ENCODE data around the gene GAA.

- TF ChIP-seq SPI1 (IDR thresholded peaks at IDR 0.05; ENCODE audit: borderline replicate concordance, insufficient read depth, low read depth, low read length) (no peak), RELA (IDR thresholded peaks at IDR 0.05; ENCODE audit: borderline replicate concordance, partially characterized antibody) (no peak), MTA2 (IDR thresholded peaks at IDR 0.05; ENCODE audit: low read depth) (no peak), EP300 (IDR thresholded peaks at IDR 0.05; ENCODE audit: borderline replicate concordance in 1 of 2, control insufficient read depth in 1 of 2, low read depth in 2 of 2, low read length in 2 of 2) (no peak), GABPA (IDR thresholded peaks at IDR 0.05; ENCODE audit: low read depth) (no peak), CTCF (IDR thresholded peaks at IDR 0.05 in 2 of 3, conservative IDR thresholded peaks at IDR 0.05 in 1 of 3; ENCODE audit: control insufficient read depth in 2 of 3, extremely low read depth in 1 of 3, insufficient read depth in 1 of 3, low read depth in 3 of 3, low read length in 3 of 3) (no peak), SMAD1 (IDR thresholded peaks at IDR 0.05; ENCODE audit: low read depth, partially characterized antibody) (no peak), SP1 (IDR thresholded peaks at IDR 0.05; ENCODE audit: low read depth, low read length) (no peak), MXI1 (IDR thresholded peaks at IDR 0.05; ENCODE audit: low read depth, low read length) (no peak), POLR2AphosphoS5 (IDR thresholded peaks at IDR 0.05; ENCODE audit: low read length) (no peak)
Observed at GRCh38 chr17:80122026-80122575, 20.7 kb downstream of the GAA start.

All from GM12878 (cell line).